HEK293 (cell line): ENCODE data around the gene RCOR2.

Source experiments
- CTCF ChIA-PET: fragments of 350-600 bp; formaldehyde crosslinking; extraction: SDS; loops from one replicate; lab custom pipeline; 2021; ENCODE audit warnings: antibody characterized with exemption; lab: Yijun Ruan, JAX
- POLR2A ChIA-PET: fragments of 300-600 bp; formaldehyde crosslinking; extraction: SDS; loops from one replicate; lab custom pipeline; 2020; ENCODE audit warnings: antibody characterized with exemption, inconsistent platforms; lab: Yijun Ruan, JAX
- H3K27ac ChIP-seq: fragments of 200-500 bp; sonication (Bioruptor generic); 2 replicates; pipeline ENCODE4 v1.5.1; 2014; ENCODE audit warnings: low read depth, low read length, control low read depth, inconsistent platforms; ENCODE audit errors: extremely low read depth
- H3K36me3 ChIP-seq, 2 experiments: fragments of 200-500 bp in 1 of 2; sonication (Bioruptor generic) in 1 of 2; 1 replicate in 1 of 2; 2 replicates in 1 of 2; pipeline ENCODE4 v1.5.1; 2014 to 2017; ENCODE audit warnings: inconsistent platforms in 2 of 2, low read length in 2 of 2; ENCODE audit not compliant: control insufficient read depth in 2 of 2, insufficient read depth in 1 of 2
- H3K4me1 ChIP-seq: fragments of 200-500 bp; sonication (Bioruptor generic); 2 replicates; pipeline ENCODE4 v1.5.1; 2014; ENCODE audit warnings: mild to moderate bottlenecking, low read length, inconsistent platforms; ENCODE audit not compliant: control insufficient read depth, insufficient read depth
- H3K4me3 ChIP-seq: 2 replicates; pipeline ENCODE4 v1.5.1; 2011; ENCODE audit warnings: low read depth, mild to moderate bottlenecking, control low read depth, low read length, moderate library complexity
- H3K9me3 ChIP-seq: fragments of 200-500 bp; sonication (Bioruptor generic); 2 replicates; pipeline ENCODE4 v1.5.1; 2014; ENCODE audit warnings: low read depth, low read length, inconsistent platforms; ENCODE audit not compliant: control insufficient read depth, insufficient read depth
- PRDM10 ChIP-seq: fragments of 450-650 bp; formaldehyde crosslinking; IDR thresholded peaks from 2 replicates; pipeline ENCODE4 v1.5.1; 2016; ENCODE audit warnings: missing biosample characterization, missing genetic modification characterization
- ZBTB44 ChIP-seq: fragments of 450-650 bp; IDR thresholded peaks from 2 replicates; pipeline ENCODE4 v1.5.1; 2018; ENCODE audit warnings: missing biosample characterization, mild to moderate bottlenecking, missing genetic modification characterization
- ZNF184 ChIP-seq: fragments of 450-650 bp; IDR thresholded peaks from 2 replicates; pipeline ENCODE4 v1.5.1; 2018; ENCODE audit warnings: missing biosample characterization, mild to moderate bottlenecking, missing genetic modification characterization
- ZNF341 ChIP-seq: fragments of 450-650 bp; formaldehyde crosslinking; IDR thresholded peaks from 2 replicates; pipeline ENCODE4; 2016; ENCODE audit warnings: low read depth, missing biosample characterization, missing genetic modification characterization
- ZNF354C ChIP-seq: fragments of 450-650 bp; formaldehyde crosslinking; IDR thresholded peaks from 2 replicates; pipeline ENCODE4 v1.5.1; 2016; ENCODE audit warnings: missing biosample characterization, missing genetic modification characterization, low read depth, borderline replicate concordance
- ZNF398 ChIP-seq: fragments of 450-650 bp; formaldehyde crosslinking; IDR thresholded peaks from 2 replicates; pipeline ENCODE4 v1.5.1; 2017; ENCODE audit warnings: missing biosample characterization, missing genetic modification characterization
- ZNF623 ChIP-seq: fragments of 450-650 bp; formaldehyde crosslinking; IDR thresholded peaks from 2 replicates; pipeline ENCODE4 v1.5.1; 2016; ENCODE audit warnings: missing biosample characterization, missing genetic modification characterization
- ZNF658 ChIP-seq: fragments of 450-650 bp; formaldehyde crosslinking; IDR thresholded peaks from 2 replicates; pipeline ENCODE4; 2016; ENCODE audit warnings: missing biosample characterization, missing genetic modification characterization
- ZNF792 ChIP-seq: fragments of 450-650 bp; formaldehyde crosslinking; IDR thresholded peaks from 2 replicates; pipeline ENCODE4 v1.5.1; 2016; ENCODE audit warnings: missing biosample characterization, missing genetic modification characterization
- ZNF830 ChIP-seq: fragments of 450-650 bp; IDR thresholded peaks from 2 replicates; pipeline ENCODE4 v1.5.0; 2018; ENCODE audit warnings: missing biosample characterization, missing genetic modification characterization, low read depth, mild to moderate bottlenecking, moderate library complexity
- ZSCAN16 ChIP-seq: fragments of 450-650 bp; formaldehyde crosslinking; IDR thresholded peaks from 2 replicates; pipeline ENCODE4 v1.5.1; 2016; ENCODE audit warnings: missing biosample characterization, missing genetic modification characterization
- ZXDB ChIP-seq: fragments of 450-650 bp; formaldehyde crosslinking; IDR thresholded peaks from 2 replicates; pipeline ENCODE4 v1.5.1; 2016; ENCODE audit warnings: missing biosample characterization, missing genetic modification characterization

Gene RCOR2

GRCh38 chr11:63922673-63923192 is 5.8 kb upstream of the RCOR2 start:
- H3K27ac ChIP-seq: no peak overlapping the region
- TF ChIP-seq PRDM10 (peak; percentile 45; the same call in 1 of the 2 replicates), ZNF623 (tag by site-specific recombination) (no peak), ZNF658 (no peak), ZXDB (no peak), ZNF184 (tag by site-specific recombination) (no peak), ZNF792 (tag by site-specific recombination) (no peak), ZSCAN16 (no peak)
- CTCF ChIA-PET: no interaction called here
- peaks cover under 1% of the 10 kb centered on the region for H3K4me1 ChIP-seq
- H3K9me3 ChIP-seq: no peaks in the 10 kb centered on the region
- H3K36me3 ChIP-seq: no peaks in the 10 kb centered on the region
- POLR2A ChIA-PET: no interaction called here
- no peak overlapping the region for H3K4me3 ChIP-seq

- ChIA-PET POLR2A (interaction anchor here (0.6 kb wide), 1 partner anchor 537 kb away, joined by 3 read pairs; no protein-coding TSS in a partner anchor), CTCF (interaction anchor here (0.7 to 2.4 kb wide), 4 partner anchors 9 to 24 kb away, joined by 3 to 9 read pairs (median 6); no protein-coding TSS in a partner anchor)
- H3K27ac ChIP-seq: no peak overlapping the region
- TF ChIP-seq ZNF341 (tag by site-specific recombination) (0 out of 2 replicates have a peak, but pooled peaks have one; percentile 61), ZNF354C (tag by site-specific recombination) (no peak), ZBTB44 (tag by site-specific recombination) (no peak)
- TF ChIP-seq, all 188 proteins: peak for 1
- H3K4me3 ChIP-seq: no peak overlapping the region
- peaks cover 4% of the 10 kb centered on the region for H3K4me1 ChIP-seq
- no peaks in the 10 kb centered on the region for H3K9me3 ChIP-seq
- H3K36me3 ChIP-seq: no peaks in the 10 kb centered on the region
These were observed 4.0 kb upstream of the RCOR2 start for GRCh38 chr11:63920939-63921417.

GRCh38 chr11:63920126-63920938 is 3.4 kb upstream of the RCOR2 start:
- Histone ChIP-seq H3K27ac (no peak overlapping the region), H3K36me3 (no peaks in the 10 kb centered on the region), H3K4me3 (no peak overlapping the region), H3K4me1 (peaks cover 4% of the 10 kb centered on the region), H3K9me3 (no peaks in the 10 kb centered on the region)
- peak; percentile 40; the same call in 1 of the 2 replicates for TF ChIP-seq ZNF398 (tag by site-specific recombination)
- no peak for TF ChIP-seq ZNF830
- CTCF ChIA-PET: interaction anchor here (0.6 to 2.4 kb wide), 6 partner anchors 10 to 263 kb away, joined by 3 to 9 read pairs (median 5); no protein-coding TSS in a partner anchor
- POLR2A ChIA-PET: interaction anchor here (0.6 to 1.7 kb wide), 2 partner anchors 18 to 538 kb away, joined by 3 to 9 read pairs; partner anchors contain the start of gene NAA40
